ENCODE measurements around the gene NOTCH1. TPM values are rescaled to one million over a fixed set of nuclear protein-coding genes. Genes with fewer than 3 reads are reported as not detected.

NOTCH1 gene
- polyA plus RNA-seq, 2 of the 4 experiments (the other 2 are of a cell fraction) = 0.88 to 5.7 TPM

DNA sequence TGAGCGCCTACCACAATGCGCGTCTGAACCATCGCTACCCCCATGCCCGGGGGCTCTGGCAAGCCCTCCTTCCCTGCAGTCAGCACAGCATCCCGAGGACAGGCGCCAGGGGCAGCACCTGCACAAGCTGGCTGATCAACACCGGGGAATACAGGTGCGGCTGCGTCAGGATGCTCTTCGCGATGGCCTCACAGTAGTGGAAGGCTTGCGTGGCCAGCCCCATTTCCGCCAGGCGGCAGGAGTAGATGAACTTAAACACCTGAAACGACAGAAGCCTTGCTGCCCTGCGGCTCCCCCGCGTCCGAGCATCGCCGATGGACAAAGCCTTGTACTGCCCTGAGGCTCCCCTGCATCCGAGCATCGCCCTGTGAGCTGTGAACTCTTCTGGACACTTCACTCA, 88.5 kb downstream of the NOTCH1 start:
- ATAC-seq (no peak), FAIRE-seq (no peak), DNase-seq (ENCODE audit: low read depth in 1 of 2, low spot score in 1 of 2) (no peak)
- TF ChIP-seq, protein P1, sequence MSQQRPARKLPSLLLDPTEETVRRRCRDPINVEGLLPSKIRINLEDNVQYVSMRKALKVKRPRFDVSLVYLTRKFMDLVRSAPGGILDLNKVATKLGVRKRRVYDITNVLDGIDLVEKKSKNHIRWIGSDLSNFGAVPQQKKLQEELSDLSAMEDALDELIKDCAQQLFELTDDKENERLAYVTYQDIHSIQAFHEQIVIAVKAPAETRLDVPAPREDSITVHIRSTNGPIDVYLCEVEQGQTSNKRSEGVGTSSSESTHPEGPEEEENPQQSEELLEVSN (IDR thresholded peaks at IDR 0.05; ENCODE audit: borderline replicate concordance, low read depth) = no peak
- TF ChIP-seq RNF2 (IDR thresholded peaks at IDR 0.05; ENCODE audit: borderline replicate concordance, low read depth) (no peak), GATA3 (IDR thresholded peaks at IDR 0.05; ENCODE audit: borderline replicate concordance) (no peak)
- no peak overlapping the region for H3K27ac ChIP-seq
- no peak overlapping the region for H3K4me2 ChIP-seq
- H3K9me3 ChIP-seq = no peaks in the 10 kb centered on the region
- WGBS (ENCODE audit: missing lambda C conversion rate) = 96% methylated on average over 24 of the region's 24 CpGs
- ChIA-PET CTCF (interaction anchor here (1.2 to 2.6 kb wide), 3 partner anchors 12 to 57 kb away, joined by 3 to 7 read pairs (median 6); no protein-coding TSS in a partner anchor), POLR2A (no interaction called here)
- no peak overlapping the region for H3K4me3 ChIP-seq
- no peaks in the 10 kb centered on the region for H3K4me1 ChIP-seq

DNA sequence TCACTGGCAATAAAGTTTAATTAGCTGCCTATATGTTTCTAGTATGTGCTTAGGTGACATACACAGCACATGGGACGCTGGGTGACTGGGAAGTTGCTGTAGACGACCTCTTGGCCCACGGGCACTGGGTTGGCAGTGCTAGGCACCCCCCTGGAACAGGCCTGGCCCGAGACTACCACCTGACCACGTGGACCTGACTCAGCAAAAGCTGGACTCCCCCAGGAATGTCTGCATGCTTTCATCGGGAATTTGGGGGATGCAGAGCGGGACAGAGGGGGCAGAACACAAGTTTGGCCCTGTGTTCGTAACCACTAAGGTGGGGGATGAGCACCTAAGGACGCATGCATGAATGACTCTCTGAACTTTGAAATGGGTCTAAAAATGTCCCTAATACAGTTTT, 89.6 kb downstream of the NOTCH1 start:
- 78% methylated on average over 9 of the region's 9 CpGs for whole genome bisulfite sequencing (ENCODE audit: missing lambda C conversion rate)
- FAIRE-seq = no peak
- CTCF ChIA-PET = interaction anchor here (1.2 to 2.0 kb wide), 4 partner anchors 11 to 173 kb away, joined by 3 to 7 read pairs (median 4); no protein-coding TSS in a partner anchor

GRCh38 chr9:136455043-136456002, 90.5 kb downstream of the NOTCH1 start:
- WGBS (ENCODE audit: missing lambda C conversion rate) = 95% methylated on average over 40 of the region's 43 CpGs
- Histone ChIP-seq H3K9me3 (no peaks in the 10 kb centered on the region), H3K27ac (no peak overlapping the region), H3K4me3 (no peak overlapping the region), H3K4me2 (no peak overlapping the region), H3K4me1 (no peaks in the 10 kb centered on the region)
- CTCF ChIA-PET = interaction anchor here (1.2 to 2.0 kb wide), 4 partner anchors 12 to 174 kb away, joined by 3 to 7 read pairs (median 5); no protein-coding TSS in a partner anchor
- POLR2A ChIA-PET = no interaction called here
- ATAC-seq (peak; percentile 30 to 31; a peak in 4 of 6 replicates), FAIRE-seq (no peak), DNase-seq (ENCODE audit: low read depth in 1 of 2, low spot score in 1 of 2) (no peak)
- TF ChIP-seq HOXB13 (CRISPR knock-in tag; IDR thresholded peaks at IDR 0.05; ENCODE audit: low read depth) = no peak
- TF ChIP-seq MYC (IDR thresholded peaks at IDR 0.05; ENCODE audit: borderline replicate concordance, low read length) = no peak
- TF ChIP-seq NR3C1 (IDR thresholded peaks at IDR 0.05) = no peak
- no peak for TF ChIP-seq POLR2A (IDR thresholded peaks at IDR 0.05; ENCODE audit: low read length)
- TF ChIP-seq, protein P2, sequence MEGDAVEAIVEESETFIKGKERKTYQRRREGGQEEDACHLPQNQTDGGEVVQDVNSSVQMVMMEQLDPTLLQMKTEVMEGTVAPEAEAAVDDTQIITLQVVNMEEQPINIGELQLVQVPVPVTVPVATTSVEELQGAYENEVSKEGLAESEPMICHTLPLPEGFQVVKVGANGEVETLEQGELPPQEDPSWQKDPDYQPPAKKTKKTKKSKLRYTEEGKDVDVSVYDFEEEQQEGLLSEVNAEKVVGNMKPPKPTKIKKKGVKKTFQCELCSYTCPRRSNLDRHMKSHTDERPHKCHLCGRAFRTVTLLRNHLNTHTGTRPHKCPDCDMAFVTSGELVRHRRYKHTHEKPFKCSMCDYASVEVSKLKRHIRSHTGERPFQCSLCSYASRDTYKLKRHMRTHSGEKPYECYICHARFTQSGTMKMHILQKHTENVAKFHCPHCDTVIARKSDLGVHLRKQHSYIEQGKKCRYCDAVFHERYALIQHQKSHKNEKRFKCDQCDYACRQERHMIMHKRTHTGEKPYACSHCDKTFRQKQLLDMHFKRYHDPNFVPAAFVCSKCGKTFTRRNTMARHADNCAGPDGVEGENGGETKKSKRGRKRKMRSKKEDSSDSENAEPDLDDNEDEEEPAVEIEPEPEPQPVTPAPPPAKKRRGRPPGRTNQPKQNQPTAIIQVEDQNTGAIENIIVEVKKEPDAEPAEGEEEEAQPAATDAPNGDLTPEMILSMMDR (IDR thresholded peaks at IDR 0.05) = no peak
- no peak for TF ChIP-seq CHD2 (IDR thresholded peaks at IDR 0.05; ENCODE audit: low read length, partially characterized antibody)
- no peak for TF ChIP-seq NPAS2 (CRISPR knock-in tag; IDR thresholded peaks at IDR 0.05; ENCODE audit: borderline replicate concordance)
- no peak for TF ChIP-seq EHMT2 (IDR thresholded peaks at IDR 0.05; ENCODE audit: low read depth)
- no peak for TF ChIP-seq JUN (IDR thresholded peaks at IDR 0.05)
- no peak for TF ChIP-seq JUNB (IDR thresholded peaks at IDR 0.05)
- TF ChIP-seq BCL3 (IDR thresholded peaks at IDR 0.05) = no peak
- no peak for TF ChIP-seq KDM1A (IDR thresholded peaks at IDR 0.05; ENCODE audit: low read depth)
- TF ChIP-seq USF2 (IDR thresholded peaks at IDR 0.05) = no peak
- TF ChIP-seq ZFP36 (IDR thresholded peaks at IDR 0.05; ENCODE audit: borderline replicate concordance, partially characterized antibody) = no peak
- TF ChIP-seq CBX8 (IDR thresholded peaks at IDR 0.05) = no peak

More for the DNA sequence above, 89.6 kb downstream of the NOTCH1 start:
- no peak overlapping the region for H3K4me2 ChIP-seq
- H3K27ac ChIP-seq = 0 out of 6 replicates have a peak overlapping the region, but pooled peaks of 1 of the 2 experiments have one; percentile 20
- ATAC-seq = no peak
- DNase-seq (ENCODE audit: low read depth in 1 of 2, low spot score in 1 of 2) = no peak
- no peaks in the 10 kb centered on the region for H3K4me1 ChIP-seq
- TF ChIP-seq ZFP36 (IDR thresholded peaks at IDR 0.05; ENCODE audit: borderline replicate concordance, partially characterized antibody) (no peak), ZNF302 (CRISPR knock-in tag; IDR thresholded peaks at IDR 0.05) (no peak), EP300 (IDR thresholded peaks at IDR 0.05) (no peak), CBX8 (IDR thresholded peaks at IDR 0.05) (no peak), MAFK (IDR thresholded peaks at IDR 0.05; ENCODE audit: partially characterized antibody) (peak; percentile 83)
- no peak overlapping the region for H3K4me3 ChIP-seq
- POLR2A ChIA-PET = no interaction called here
- H3K9me3 ChIP-seq = no peaks in the 10 kb centered on the region
